SK-N-MC (cell line): Measurements from ENCODE around the gene RLN1.

Experiments
- EZH2 ChIP-seq: fragments of 200-600 bp; sonication (generic); IDR thresholded peaks from one replicate; pipeline ENCODE4 v1.6.1; 2017; ENCODE audit warnings: antibody characterized with exemption
- FOXP2 ChIP-seq: optimal IDR thresholded peaks from 2 replicates; pipeline ENCODE3; 2011; ENCODE audit warnings: mild to moderate bottlenecking, moderate library complexity; ENCODE audit not compliant: insufficient read depth; ENCODE audit errors: extremely low read length, control extremely low read depth
- POLR2AphosphoS5 ChIP-seq: IDR thresholded peaks from 2 replicates; pipeline ENCODE4 v1.6.1; 2012; ENCODE audit warnings: mild to moderate bottlenecking, low read depth, low read length, borderline replicate concordance

DNA sequence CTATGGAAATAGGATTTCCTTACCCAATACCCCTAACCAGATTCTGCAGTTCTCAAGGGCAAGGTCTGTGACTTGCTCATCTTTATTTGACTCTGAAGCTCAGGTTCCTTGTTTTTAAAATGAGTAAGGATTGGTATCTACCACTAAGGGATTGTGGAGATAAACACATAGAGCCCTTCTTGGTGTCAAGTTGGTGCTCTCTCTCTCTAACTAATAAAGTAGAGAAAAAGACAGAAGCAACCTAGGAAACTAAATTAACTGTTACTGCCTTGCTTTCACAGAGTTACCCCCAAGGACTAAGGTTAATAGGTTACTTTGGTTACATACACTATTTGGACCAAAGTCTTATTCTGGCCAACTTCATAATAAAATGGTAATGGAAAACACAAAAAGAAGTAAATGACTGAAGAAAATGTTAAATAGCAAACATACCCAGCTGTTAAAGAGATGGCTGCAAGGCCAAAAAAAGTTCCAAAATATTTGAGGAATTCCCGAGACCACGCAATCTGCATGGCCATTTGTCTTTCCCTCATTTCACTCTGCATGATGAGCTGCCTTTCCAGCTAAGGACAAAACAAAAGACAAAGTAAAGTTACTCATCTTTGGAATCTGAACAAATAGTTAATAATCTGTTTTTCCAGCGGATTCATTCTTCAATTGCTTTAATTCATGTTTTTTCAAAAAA, 21.8 kb upstream of the RLN1 start:
- TF ChIP-seq EZH2 (no peak), POLR2AphosphoS5 (no peak), FOXP2 (no peak)
